Urothelium cell line (cell line): Measurements from ENCODE around the gene TRIAP1.
"Not testable (repeated sequence)": the region's sequence is repeated elsewhere in the genome, so short reads cannot be mapped to it uniquely, and the experiment has no call there.

ENCODE experiments used
- DNase-seq: peaks from one replicate; pipeline ENCODE4 v3.0.0; 2011; ENCODE audit warnings: low spot score, mixed read lengths
- FAIRE-seq: peaks from 2 replicates; lab custom pipeline; 2011; peaks lifted over from hg19 to GRCh38; lab: Jason Lieb, UNC

TRIAP1 gene

DNA sequence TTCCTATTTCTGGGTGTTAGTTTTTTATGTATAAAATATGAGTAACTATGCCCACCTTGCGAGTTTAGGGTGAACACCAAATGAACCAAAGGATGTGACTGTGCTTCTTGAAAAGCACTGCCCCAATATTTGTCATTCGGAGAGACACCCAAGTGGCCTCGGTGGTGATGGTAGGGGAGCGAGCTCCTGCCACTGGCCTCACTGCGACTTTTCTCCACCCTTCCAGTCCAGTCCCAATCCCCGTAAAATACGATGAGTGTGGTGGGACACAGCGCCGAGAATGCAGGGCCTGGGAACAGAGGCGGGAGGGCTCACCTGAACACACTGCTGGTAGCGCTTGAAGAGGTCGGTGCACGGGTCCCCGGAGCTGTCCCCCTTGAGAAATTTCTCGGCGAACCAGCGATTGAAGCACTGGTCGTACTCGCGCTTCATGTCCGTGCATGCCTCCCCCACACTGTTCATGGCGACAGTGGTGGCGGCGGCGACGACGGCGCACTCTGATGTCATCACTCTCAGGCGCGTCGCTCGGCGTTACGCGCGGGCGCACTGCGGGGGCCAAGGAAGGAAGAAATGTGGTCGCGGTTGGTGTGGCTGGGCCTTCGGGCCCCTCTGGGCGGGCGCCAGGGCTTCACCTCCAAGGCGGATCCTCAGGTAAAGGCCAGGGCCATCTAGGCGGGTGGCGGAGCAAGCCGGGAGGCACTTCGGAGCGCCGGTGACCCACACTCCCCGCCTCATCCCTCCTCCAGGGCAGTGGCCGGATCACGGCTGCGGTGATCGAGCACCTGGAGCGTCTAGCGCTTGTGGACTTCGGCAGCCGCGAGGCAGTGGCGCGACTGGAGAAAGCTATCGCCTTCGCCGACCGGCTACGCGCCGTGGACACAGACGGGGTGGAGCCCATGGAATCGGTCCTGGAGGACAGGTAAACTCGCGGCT, at the start of gene TRIAP1, which contains the start of gene GATC:
TRIAP1 (minus strand) TSS at position 474 of the 933 bp plus-strand sequence; CDS start at position 462, 12 bp downstream.
GATC (plus strand) TSS at position 534 of the 933 bp plus-strand sequence; CDS start at position 571, 37 bp downstream.
- FAIRE-seq (no peak), DNase-seq (peak; percentile 86)

DNA sequence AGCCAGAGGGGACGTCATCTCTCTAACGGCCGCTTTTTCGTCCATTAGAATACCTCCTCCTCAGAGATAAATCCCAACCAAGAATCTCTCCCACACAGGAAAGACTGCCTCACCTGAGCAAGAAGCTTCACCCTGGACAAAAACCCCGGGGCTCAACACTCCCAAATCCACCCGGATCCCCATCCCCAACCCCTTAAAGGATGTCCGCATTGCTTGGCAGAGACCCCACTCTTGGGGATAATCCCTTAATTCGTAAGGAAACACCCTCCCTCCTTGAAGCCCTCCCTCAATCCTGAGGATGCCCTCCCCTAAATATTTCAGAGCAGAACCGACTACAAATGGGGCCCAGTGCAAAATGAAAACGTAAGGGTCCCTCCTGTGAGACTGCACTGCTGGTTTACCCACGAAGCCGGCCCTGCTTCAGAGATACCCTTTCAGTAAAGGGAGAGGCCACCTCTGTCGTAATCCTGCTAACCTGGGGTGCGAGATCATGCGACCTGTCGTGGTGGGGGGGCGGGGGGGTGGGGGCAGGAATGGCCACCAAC, 49.1 kb upstream of the TRIAP1 start:
- DNase-seq: no peak
- no peak for FAIRE-seq

DNA sequence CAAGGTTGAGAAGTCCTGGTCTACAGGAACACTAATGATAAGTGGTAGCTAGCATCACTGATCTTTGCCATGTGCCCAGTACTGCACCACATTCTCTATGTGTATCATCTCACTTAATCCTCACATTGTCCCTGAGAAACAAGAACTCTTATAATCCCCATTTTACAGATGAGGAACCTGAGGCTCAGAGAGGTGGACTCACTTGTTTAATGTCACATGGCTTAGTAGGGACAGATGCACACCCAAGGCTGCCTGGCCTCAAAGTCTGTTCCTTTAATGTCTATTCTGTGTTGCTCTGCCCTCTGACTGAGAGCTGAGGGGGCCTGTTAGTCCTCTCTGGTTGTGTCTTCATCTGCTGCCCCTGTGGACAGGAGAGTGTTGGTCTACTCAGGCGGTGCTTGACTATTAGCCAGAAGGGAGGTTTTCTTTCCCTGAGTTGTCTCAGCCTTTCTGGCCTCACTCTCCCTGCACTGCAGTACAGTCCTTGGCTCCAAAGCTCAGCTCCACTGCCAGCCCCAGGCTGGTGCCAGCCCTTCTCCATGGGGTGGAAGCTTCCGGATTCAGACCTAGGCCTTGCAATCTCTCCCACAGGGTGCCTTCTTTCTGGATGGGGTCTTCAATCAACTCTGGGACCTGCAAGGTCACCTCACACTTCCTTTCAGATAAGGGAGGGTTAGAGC, 44.8 kb upstream of the TRIAP1 start:
- no peak for DNase-seq
- FAIRE-seq: no peak

DNA sequence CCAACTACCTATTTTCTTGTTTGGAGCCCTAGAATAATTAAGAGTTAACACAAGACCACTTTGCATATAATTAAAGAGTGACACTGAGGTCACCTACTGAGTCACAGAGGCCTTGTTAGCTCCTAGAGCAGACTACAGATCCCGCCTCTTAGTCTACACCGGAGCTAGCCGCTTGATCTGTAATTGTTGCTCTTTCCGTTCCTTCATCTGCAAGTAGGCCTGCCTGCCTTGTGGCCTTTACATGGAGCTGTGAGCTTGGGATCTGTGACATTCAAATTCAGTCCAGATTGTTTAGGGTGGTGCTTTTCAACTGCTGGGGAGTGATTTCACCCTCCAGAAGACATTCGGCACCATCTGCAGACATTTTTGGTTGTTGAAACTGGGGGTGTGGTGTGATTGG, 44.1 kb upstream of the TRIAP1 start:
- FAIRE-seq (no peak), DNase-seq (no peak)

DNA sequence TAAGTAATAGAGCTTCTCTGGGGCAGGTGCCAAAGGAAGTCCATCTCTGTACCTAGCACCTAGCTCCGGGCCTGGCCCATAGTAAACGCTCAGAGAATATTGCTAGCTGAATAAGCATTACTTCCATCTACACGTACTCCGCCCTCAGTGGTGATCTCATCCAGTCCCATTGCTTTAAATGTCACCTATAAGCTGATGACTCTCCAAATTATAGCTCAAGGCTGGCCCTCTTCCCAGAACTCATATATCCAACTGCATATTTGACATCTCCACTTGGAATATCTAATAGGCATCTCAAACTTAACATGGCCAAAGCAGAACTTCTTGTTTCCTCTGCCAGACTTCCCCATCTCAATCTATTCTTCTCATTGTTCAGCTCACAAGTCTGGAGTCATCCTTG, 42.8 kb upstream of the TRIAP1 start:
- FAIRE-seq: no peak
- no peak for DNase-seq

GRCh38 chr12:120488057-120488640, 42.0 kb upstream of the TRIAP1 start:
- FAIRE-seq (no peak), DNase-seq (no peak)

DNA sequence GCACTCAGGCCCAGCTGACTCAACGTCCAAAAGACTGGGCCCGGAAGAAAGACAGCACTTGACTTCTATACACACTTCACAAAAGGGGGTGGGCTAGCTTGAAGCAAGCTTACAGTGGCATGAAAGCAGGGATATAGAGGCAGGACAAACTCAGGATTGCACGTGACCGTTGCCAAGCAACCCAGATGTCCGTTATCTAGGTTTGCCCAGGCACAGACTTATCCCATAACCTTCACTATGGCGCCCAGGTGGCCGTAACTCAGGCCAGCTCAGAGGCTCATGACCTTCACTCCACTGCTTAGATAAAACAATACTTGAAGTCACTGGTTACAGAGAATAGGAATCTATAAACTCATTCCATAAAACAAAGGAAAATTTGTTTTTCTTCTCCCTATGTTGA, 41.4 kb upstream of the TRIAP1 start:
- DNase-seq: not testable (repeated sequence)

GRCh38 chr12:120485961-120486881, 40.0 kb upstream of the TRIAP1 start:
- no peak for FAIRE-seq
- DNase-seq: no peak

More for the DNA sequence above, 41.4 kb upstream of the TRIAP1 start:
- not testable (repeated sequence) for FAIRE-seq

DNA sequence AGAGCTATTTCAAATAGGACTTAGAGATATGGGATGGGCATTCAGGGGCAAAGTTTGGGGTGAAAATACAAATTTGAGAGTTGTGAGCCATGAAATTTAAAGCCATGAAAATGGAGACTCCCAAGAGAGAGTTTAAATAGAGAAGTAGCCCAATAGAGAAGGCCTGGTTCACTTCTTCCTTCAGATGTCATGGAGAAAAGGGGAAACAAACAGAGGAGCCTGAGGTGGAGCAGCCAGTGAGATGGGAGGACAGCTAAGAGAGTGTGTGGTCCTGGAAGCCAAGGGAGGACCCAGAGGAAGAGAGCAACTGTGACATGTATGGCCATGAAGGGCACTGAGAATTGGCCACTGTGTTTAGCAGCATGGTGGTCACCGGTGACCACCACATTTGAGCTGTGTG, 37.4 kb upstream of the TRIAP1 start:
- DNase-seq: no peak

GRCh38 chr12:120481022-120481767, 35.0 kb upstream of the TRIAP1 start:
- FAIRE-seq: no peak

More for the DNA sequence above, 37.4 kb upstream of the TRIAP1 start:
- FAIRE-seq: no peak

GRCh38 chr12:120480211-120480610, 34.0 kb upstream of the TRIAP1 start:
- FAIRE-seq (no peak), DNase-seq (no peak)

More at GRCh38 chr12:120481022-120481767, 35.0 kb upstream of the TRIAP1 start:
- no peak for DNase-seq

DNA sequence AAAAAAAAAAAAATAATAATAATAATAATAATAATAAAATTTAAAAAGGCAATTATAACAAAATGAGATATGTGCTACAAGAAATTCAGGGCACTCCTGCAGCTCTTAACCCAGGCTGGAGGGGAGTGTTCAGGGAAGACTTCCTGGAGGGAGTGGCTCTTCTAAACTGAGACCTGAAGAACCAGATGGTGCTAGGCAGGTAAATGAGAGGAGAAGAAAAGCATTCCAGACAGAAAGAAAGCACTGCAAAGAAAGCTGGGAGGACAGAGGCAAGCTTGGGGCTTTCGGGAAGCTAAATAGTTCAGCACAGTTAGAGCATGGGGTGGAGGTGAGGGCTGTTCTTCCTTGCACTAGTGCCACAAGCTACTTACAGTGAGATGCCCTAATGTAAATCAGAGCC, 33.3 kb upstream of the TRIAP1 start:
- FAIRE-seq (no peak), DNase-seq (no peak)

DNA sequence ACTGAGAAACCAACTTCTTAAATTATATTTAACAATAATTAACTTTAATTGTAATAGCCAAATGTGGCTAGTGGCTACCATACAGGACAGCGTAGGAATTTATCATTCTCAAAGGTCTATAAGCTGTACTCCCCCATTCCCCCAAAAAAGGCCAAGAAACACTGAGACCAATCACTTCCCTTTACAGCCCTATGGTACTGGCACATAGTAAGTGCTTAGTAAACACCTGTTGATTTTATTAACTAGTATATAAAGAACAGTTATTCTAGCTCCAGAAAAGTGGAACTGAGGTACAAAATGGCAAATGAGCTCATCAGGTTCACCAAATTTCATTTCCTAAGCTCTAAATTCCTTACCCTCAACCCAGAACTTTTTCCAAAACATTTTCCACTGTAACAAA, 29.5 kb upstream of the TRIAP1 start:
- no peak for FAIRE-seq
- DNase-seq: no peak

- DNase-seq (peak; percentile 84), FAIRE-seq (no peak)
Measured at GRCh38 chr12:120474616-120474960, 28.4 kb upstream of the TRIAP1 start.

GRCh38 chr12:120473807-120474615, 27.8 kb upstream of the TRIAP1 start:
- DNase-seq (no peak), FAIRE-seq (no peak)

- DNase-seq (no peak), FAIRE-seq (no peak)
Measured at GRCh38 chr12:120472521-120472920, 26.3 kb upstream of the TRIAP1 start.

DNA sequence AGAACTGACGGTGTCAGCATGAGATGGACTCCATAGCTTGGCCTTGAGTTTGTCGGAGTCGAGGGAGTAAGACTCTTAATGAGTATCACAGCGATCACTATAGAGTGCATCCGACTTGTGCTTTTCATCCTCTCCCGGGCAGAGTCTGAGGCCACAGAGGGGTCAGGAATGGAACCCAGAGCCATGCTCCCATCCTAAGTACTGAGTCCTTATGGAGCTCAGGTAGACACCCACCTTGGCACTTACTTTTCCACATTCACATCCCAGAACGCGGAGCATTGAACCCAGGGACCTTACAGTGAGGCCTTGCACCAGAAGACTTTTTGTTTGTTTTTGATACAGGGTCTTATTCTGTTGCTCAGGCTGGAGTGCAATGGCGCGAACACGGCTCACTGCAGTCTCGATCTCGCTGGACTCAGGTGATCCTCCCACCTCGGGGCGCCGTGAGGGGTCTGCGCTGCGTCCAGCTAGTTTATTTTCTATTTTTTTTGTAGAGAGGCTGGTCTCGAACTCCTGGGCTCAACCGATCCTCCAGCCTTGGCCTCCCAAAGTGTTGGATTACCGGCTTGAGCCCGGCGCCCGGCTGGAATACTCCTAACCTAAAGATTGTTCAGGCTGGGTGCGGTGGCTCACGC, 24.1 kb upstream of the TRIAP1 start:
- DNase-seq (no peak), FAIRE-seq (no peak)
